H9 (cell line): ENCODE data around the gene FADD. TPM values are rescaled to one million over a fixed set of nuclear protein-coding genes. Genes with fewer than 3 reads are reported as not detected.

Experiments used
- DNase-seq: peaks from one replicate; pipeline ENCODE4 v3.0.0-alpha.2; 2017
- H2AFZ ChIP-seq: one replicate; pipeline ENCODE4 v1.6.1; 2013; ENCODE audit warnings: mild to moderate bottlenecking, low read length, control low read depth, moderate library complexity
- H2AK5ac ChIP-seq: 2 replicates; pipeline ENCODE4 v1.6.1; 2013; ENCODE audit warnings: low read length, control low read depth, mixed read lengths; ENCODE audit not compliant: insufficient read length
- H2BK120ac ChIP-seq: one replicate; pipeline ENCODE4 v1.6.1; 2013; ENCODE audit warnings: low read depth, mild to moderate bottlenecking, low read length, control low read depth, inconsistent platforms; ENCODE audit not compliant: poor library complexity, severe bottlenecking
- H2BK12ac ChIP-seq: 2 replicates; pipeline ENCODE4 v1.6.1; 2013; ENCODE audit warnings: low read length, control low read depth, mixed read lengths, low read depth; ENCODE audit not compliant: insufficient read length
- H2BK15ac ChIP-seq: 2 replicates; pipeline ENCODE4 v1.6.1; 2013; ENCODE audit warnings: low read depth, low read length, control low read depth
- H2BK20ac ChIP-seq: one replicate; pipeline ENCODE4 v1.6.1; 2013; ENCODE audit warnings: low read depth, mild to moderate bottlenecking, low read length, control low read depth, inconsistent platforms; ENCODE audit not compliant: poor library complexity, severe bottlenecking
- H2BK5ac ChIP-seq: 2 replicates; pipeline ENCODE4 v1.6.1; 2013; ENCODE audit warnings: low read length, control low read depth, mixed read lengths; ENCODE audit not compliant: insufficient read length
- H3K14ac ChIP-seq: 2 replicates; pipeline ENCODE4 v1.6.1; 2013; ENCODE audit warnings: low read length, control low read depth; ENCODE audit not compliant: insufficient read depth
- H3K18ac ChIP-seq: 2 replicates; pipeline ENCODE4 v1.6.1; 2013; ENCODE audit warnings: low read depth, mild to moderate bottlenecking, mixed read lengths, low read length, control low read depth; ENCODE audit not compliant: insufficient read length
- H3K23ac ChIP-seq: 2 replicates; pipeline ENCODE4 v1.6.1; 2013; ENCODE audit warnings: low read length, control low read depth, mixed read lengths, low read depth; ENCODE audit not compliant: insufficient read length
- H3K23me2 ChIP-seq: 2 replicates; pipeline ENCODE4 v1.6.1; 2013; ENCODE audit warnings: low read depth, mild to moderate bottlenecking, mixed read lengths, low read length, control low read depth; ENCODE audit not compliant: insufficient read length, poor library complexity, severe bottlenecking
- H3K27ac ChIP-seq: 2 replicates; pipeline ENCODE4 v1.5.1; 2013; ENCODE audit warnings: low read length, control low read depth, mixed read lengths, low read depth; ENCODE audit not compliant: insufficient read length
- H3K27me3 ChIP-seq: 2 replicates; pipeline ENCODE4 v1.6.1; 2013; ENCODE audit warnings: low read length, control low read depth, inconsistent platforms; ENCODE audit not compliant: insufficient read depth
- H3K4ac ChIP-seq: 2 replicates; pipeline ENCODE4 v1.6.1; 2013; ENCODE audit warnings: low read depth, mild to moderate bottlenecking, control low read depth, inconsistent platforms, low read length, moderate library complexity
- H3K4me1 ChIP-seq: 2 replicates; pipeline ENCODE4 v1.6.1; 2013; ENCODE audit warnings: low read length, control low read depth, inconsistent platforms; ENCODE audit not compliant: insufficient read depth
- H3K4me2 ChIP-seq: 2 replicates; pipeline ENCODE4 v1.6.1; 2013; ENCODE audit warnings: low read length, control low read depth, mixed read lengths; ENCODE audit not compliant: insufficient read length, insufficient read depth
- H3K56ac ChIP-seq: 2 replicates; pipeline ENCODE4 v1.6.1; 2013; ENCODE audit warnings: low read depth, mild to moderate bottlenecking, mixed read lengths, low read length, control low read depth; ENCODE audit not compliant: insufficient read length
- H3K79me1 ChIP-seq: 2 replicates; pipeline ENCODE4 v1.6.1; 2013; ENCODE audit warnings: low read depth, mild to moderate bottlenecking, moderate library complexity, low read length, control low read depth, inconsistent platforms; ENCODE audit not compliant: insufficient read depth, poor library complexity, severe bottlenecking
- H3K79me2 ChIP-seq: 2 replicates; pipeline ENCODE4 v1.6.1; 2013; ENCODE audit warnings: low read length, control low read depth, inconsistent platforms; ENCODE audit not compliant: insufficient read depth
- H3K9ac ChIP-seq: 2 replicates; pipeline ENCODE4 v1.6.1; 2013; ENCODE audit warnings: low read length, control low read depth, mixed read lengths; ENCODE audit not compliant: insufficient read length; ENCODE audit errors: extremely low read depth
- H3K9me3 ChIP-seq: one replicate; pipeline ENCODE4 v1.6.1; 2013; ENCODE audit warnings: low read depth, low read length, inconsistent platforms; ENCODE audit not compliant: control insufficient read depth
- H3T11ph ChIP-seq: one replicate; pipeline ENCODE4 v1.6.1; 2013; ENCODE audit warnings: mild to moderate bottlenecking, low read length, control low read depth, inconsistent platforms
- H4K20me1 ChIP-seq: one replicate; pipeline ENCODE4 v1.6.1; 2013; ENCODE audit not compliant: control insufficient read depth, insufficient read length, insufficient read depth
- H4K5ac ChIP-seq: 2 replicates; pipeline ENCODE4 v1.6.1; 2013; ENCODE audit warnings: low read depth, mild to moderate bottlenecking, mixed read lengths, low read length, control low read depth; ENCODE audit not compliant: insufficient read length
- H4K8ac ChIP-seq: replicated peaks from 2 replicates; pipeline ENCODE4 v1.6.1; 2013; ENCODE audit warnings: low read length, control low read depth, mixed read lengths, low read depth; ENCODE audit not compliant: insufficient read length
- H4K91ac ChIP-seq: 2 replicates; pipeline ENCODE4 v1.6.1; 2013; ENCODE audit warnings: low read depth, mild to moderate bottlenecking, moderate library complexity, mixed read lengths, low read length, control low read depth; ENCODE audit not compliant: insufficient read length
- H3K27ac Mint-ChIP-seq, 3 experiments: 2 replicates in 2 of 3; 3 replicates in 1 of 3; pipeline ENCODE4 v1.8.0; 2020 to 2021; ENCODE audit warnings: mixed read lengths in 3 of 3, mild to moderate bottlenecking in 1 of 3, moderate library complexity in 1 of 3
- H3K27me3 Mint-ChIP-seq: 2 replicates; pipeline ENCODE4 v1.8.0; 2021; ENCODE audit warnings: low read depth, mild to moderate bottlenecking, moderate library complexity, mixed read lengths
- H3K36me3 Mint-ChIP-seq, 3 experiments: 2 replicates in 2 of 3; 3 replicates in 1 of 3; pipeline ENCODE4 v1.8.0; 2020 to 2021; ENCODE audit warnings: low read depth in 3 of 3, mixed read lengths in 3 of 3; ENCODE audit not compliant: insufficient read depth in 1 of 3
- H3K4me1 Mint-ChIP-seq, 2 experiments: 2 replicates each; pipeline ENCODE4 v1.8.0; 2020; ENCODE audit warnings: mixed read lengths in 2 of 2
- H3K4me3 Mint-ChIP-seq, 2 experiments: 2 replicates in 1 of 2; 3 replicates in 1 of 2; pipeline ENCODE4 v1.8.0; 2020 to 2021; ENCODE audit warnings: mild to moderate bottlenecking in 2 of 2, mixed read lengths in 2 of 2, moderate library complexity in 1 of 2
- H3K9me3 Mint-ChIP-seq, 2 experiments: 2 replicates in 1 of 2; 3 replicates in 1 of 2; pipeline ENCODE4 v1.8.0; 2020; ENCODE audit warnings: mild to moderate bottlenecking in 2 of 2, mixed read lengths in 2 of 2, moderate library complexity in 1 of 2
- WGBS: extraction: QIAGEN DNeasy Blood & Tissue Kit; methylation state at CpG from one replicate; pipeline ENCODE4 v1.1.7; 2013; ENCODE audit warnings: missing lambda C conversion rate, low lambda C conversion rate, mixed read lengths; ENCODE audit not compliant: insufficient read length; ENCODE audit errors: extremely low coverage; 5-methylcytosine and 5-hydroxymethylcytosine counted together
- total RNA-seq: library from RNA; stranded (reverse); gene quantifications from 2 replicates; pipeline ENCODE4 v1.2.1, GENCODE V29; 2021
- TF ChIP-seq, protein P1 (sequence below): fragments of 200-600 bp; sonication (generic); conservative IDR thresholded peaks from 3 replicates; pipeline ENCODE4 v1.8.0; 2021; ENCODE audit warnings: antibody characterized with exemption, mild to moderate bottlenecking

The FADD gene
- total RNA-seq, 1 experiment from 2014 or later = 51.1 TPM

DNA sequence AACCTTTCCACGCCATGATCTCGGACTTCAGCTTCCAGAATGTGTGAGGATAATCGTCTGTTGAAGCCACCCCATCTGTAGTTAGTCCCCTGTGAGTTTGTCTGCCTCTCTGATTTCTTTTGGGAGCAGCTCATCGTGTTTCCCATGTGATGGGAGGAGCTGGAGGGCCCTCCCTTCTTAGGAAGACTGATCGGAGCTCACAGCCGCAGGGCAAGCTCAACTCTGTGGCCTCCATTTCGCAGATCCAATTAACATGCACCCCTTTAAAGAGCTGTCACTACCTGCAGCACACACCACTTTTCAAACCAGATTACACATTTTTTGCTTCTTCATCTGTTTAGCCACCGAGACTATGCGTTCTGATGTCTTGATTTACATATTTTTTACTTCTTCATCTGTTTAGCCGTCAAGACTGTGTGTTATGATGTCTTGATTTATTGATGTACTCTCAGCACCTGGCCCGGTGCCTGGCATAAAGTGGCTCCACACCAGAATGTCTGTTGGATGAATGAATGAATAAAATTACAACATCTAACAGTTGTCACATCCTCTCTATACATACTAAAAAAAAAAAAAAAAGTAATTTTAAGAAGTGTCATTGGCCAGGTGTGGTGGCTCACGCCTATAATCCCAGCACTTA lies 52.5 kb downstream of the FADD start:
- H2BK20ac ChIP-seq = no peak overlapping the region
- no peak overlapping the region for H3K4me2 ChIP-seq
- TF ChIP-seq, protein P1, sequence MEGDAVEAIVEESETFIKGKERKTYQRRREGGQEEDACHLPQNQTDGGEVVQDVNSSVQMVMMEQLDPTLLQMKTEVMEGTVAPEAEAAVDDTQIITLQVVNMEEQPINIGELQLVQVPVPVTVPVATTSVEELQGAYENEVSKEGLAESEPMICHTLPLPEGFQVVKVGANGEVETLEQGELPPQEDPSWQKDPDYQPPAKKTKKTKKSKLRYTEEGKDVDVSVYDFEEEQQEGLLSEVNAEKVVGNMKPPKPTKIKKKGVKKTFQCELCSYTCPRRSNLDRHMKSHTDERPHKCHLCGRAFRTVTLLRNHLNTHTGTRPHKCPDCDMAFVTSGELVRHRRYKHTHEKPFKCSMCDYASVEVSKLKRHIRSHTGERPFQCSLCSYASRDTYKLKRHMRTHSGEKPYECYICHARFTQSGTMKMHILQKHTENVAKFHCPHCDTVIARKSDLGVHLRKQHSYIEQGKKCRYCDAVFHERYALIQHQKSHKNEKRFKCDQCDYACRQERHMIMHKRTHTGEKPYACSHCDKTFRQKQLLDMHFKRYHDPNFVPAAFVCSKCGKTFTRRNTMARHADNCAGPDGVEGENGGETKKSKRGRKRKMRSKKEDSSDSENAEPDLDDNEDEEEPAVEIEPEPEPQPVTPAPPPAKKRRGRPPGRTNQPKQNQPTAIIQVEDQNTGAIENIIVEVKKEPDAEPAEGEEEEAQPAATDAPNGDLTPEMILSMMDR = no peak
- no peaks in the 10 kb centered on the region for H4K20me1 ChIP-seq
- no peak overlapping the region for H4K5ac ChIP-seq
- H3K27me3 Mint-ChIP-seq = peaks cover 3% of the 10 kb centered on the region; the same call in 1 of the 2 replicates
- H3K79me1 ChIP-seq = no peaks in the 10 kb centered on the region
- H3K4me3 Mint-ChIP-seq = no peak overlapping the region
- no peaks in the 10 kb centered on the region for H3K27me3 ChIP-seq
- H3K14ac ChIP-seq = no peak overlapping the region
- H3K36me3 Mint-ChIP-seq = no peaks in the 10 kb centered on the region
- no peaks in the 10 kb centered on the region for H3K79me2 ChIP-seq
- no peak overlapping the region for H3K27ac Mint-ChIP-seq
- no peak overlapping the region for H4K91ac ChIP-seq
- peaks cover 2 to 10% of the 10 kb centered on the region in 2 experiments; a peak in 3 of 4 replicates for H3K4me1 Mint-ChIP-seq
- H3T11ph ChIP-seq = no peak overlapping the region
- H3K9me3 ChIP-seq = no peaks in the 10 kb centered on the region
- H2BK120ac ChIP-seq = no peak overlapping the region
- H3K9me3 Mint-ChIP-seq = no peaks in the 10 kb centered on the region
- no peak overlapping the region for H2BK12ac ChIP-seq
- no peak overlapping the region for H3K27ac ChIP-seq
- no peak overlapping the region for H3K4ac ChIP-seq
- no peak overlapping the region for H2BK15ac ChIP-seq
- no peak overlapping the region for H4K8ac ChIP-seq
- DNase-seq = no peak
- no CpG with 5 or more reads among the region's 12 CpGs for WGBS
- no peaks in the 10 kb centered on the region for H3K23me2 ChIP-seq
- no peak overlapping the region for H2BK5ac ChIP-seq
- H3K23ac ChIP-seq = no peak overlapping the region
- H3K56ac ChIP-seq = no peak overlapping the region
- H3K18ac ChIP-seq = no peak overlapping the region
- no peak overlapping the region for H2AFZ ChIP-seq
- no peak overlapping the region for H3K9ac ChIP-seq
- no peaks in the 10 kb centered on the region for H3K4me1 ChIP-seq
- H2AK5ac ChIP-seq = no peak overlapping the region

Other genes starting within 250 kb of the FADD start
- 10.9 TPM in 2 replicates for gene ANO1, start 125.0 kb upstream of the FADD start, total RNA-seq
- 59.2 and 63.4 TPM in 2 replicates for gene PPFIA1, start 67.4 kb downstream of the FADD start, total RNA-seq
- 224 and 226 TPM in 2 replicates for gene CTTN, start 195.2 kb downstream of the FADD start, total RNA-seq